DND-41 (cell line): ENCODE data around the gene LCN15.

ENCODE experiments used
- CTCF ChIP-seq: IDR thresholded peaks from 2 replicates; pipeline ENCODE4 v1.5.1; 2012; ENCODE audit warnings: borderline replicate concordance, low read length, moderate library complexity, mild to moderate bottlenecking; ENCODE audit not compliant: poor library complexity, severe bottlenecking; ENCODE audit errors: extremely low read depth
- EZH2 ChIP-seq: IDR thresholded peaks from 3 replicates; pipeline ENCODE4 v1.6.1; 2012; ENCODE audit warnings: borderline replicate concordance, low read depth, mild to moderate bottlenecking, moderate library complexity, low read length, inconsistent platforms; ENCODE audit not compliant: severe bottlenecking

- TF ChIP-seq CTCF (no peak), EZH2 (no peak)
Observed at GRCh38 chr9:136753371-136754058, 10.8 kb downstream of the LCN15 start.
